Stomach (tissue), 4 donors: ENCODE measurements around the gene QRICH1.

Experiments
- CTCF ChIP-seq, 7 experiments: fragments of 450-650 bp in 4 of 7; fragments of 200-600 bp in 3 of 7; sonication (generic) in 3 of 7; IDR thresholded peaks; one replicate each; pipeline ENCODE4 v1.5.1; 2016 to 2019; ENCODE audit warnings: antibody characterized with exemption in 7 of 7, control low read depth in 2 of 7, mild to moderate bottlenecking in 1 of 7
- POLR2A ChIP-seq, 4 donors: fragments of 450-650 bp; IDR thresholded peaks; one replicate each; pipeline ENCODE4 v1.6.1; 2016; ENCODE audit warnings: antibody characterized with exemption in 4 of 4, control low read depth in 2 of 4, mild to moderate bottlenecking in 1 of 4, moderate library complexity in 1 of 4

DNA sequence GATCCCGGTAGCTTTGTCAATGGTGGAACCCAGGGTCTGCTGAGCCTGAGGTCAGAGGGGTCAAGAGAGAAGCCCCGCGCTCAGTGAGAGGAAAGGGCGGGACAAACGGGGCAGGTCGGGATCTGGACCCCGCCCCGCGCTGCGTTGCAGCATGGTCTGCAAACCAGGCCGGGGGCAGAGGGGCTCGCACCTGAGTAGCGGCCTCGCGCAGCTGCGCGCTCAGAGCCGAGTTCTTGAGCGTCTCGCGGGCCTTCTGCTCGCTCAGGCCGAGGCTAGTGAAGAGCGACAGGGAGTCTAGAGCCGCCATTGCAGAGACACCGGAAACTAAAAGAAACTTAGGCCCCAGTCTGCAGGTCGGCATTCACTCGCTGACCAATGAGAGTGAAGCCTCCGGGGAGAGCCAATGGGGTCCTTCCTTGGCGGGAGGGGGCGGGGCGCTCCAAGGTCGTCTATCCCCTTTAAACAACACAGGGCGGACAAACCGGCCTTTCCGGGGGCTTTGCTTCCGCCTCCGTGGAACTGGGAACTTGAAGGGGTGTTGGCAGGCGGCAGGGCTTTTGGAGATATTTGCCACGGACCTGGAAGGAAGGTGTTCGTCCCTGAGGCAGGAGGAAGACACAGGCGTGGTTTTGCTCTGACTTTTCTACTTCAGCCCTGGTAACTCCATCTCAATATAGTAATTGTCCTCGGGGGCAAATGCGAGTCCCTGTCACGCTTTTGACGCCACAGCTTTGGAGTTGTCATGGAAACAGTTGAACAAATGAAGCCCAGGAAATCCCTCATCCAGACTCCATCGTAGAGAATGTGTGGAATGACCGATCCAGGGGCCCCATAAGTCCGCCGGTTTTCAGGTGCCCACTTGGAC is 10.8 kb upstream of the QRICH1 start, which contains the start of gene QARS1:
- no peak for TF ChIP-seq POLR2A (IDR thresholded peaks at IDR 0.05)
- no peak for TF ChIP-seq CTCF (IDR thresholded peaks at IDR 0.05)
